ENCODE data around the gene CFAP77. TPM values are rescaled to one million over a fixed set of nuclear protein-coding genes. Genes with fewer than 3 reads are reported as not detected.
A peak's percentile ranks its signal among the peaks of the same experiment; 100 is the strongest.

CFAP77 gene
- total RNA-seq, 1 experiment from 2014 or later: not detected

- in situ Hi-C loops (cut with HindIII; ENCODE audit: low pct_unique_long_range_greater_than_20kb, low sequenced_read_pairs): no loop called here
- no peak for DNase-seq (ENCODE audit: low read depth, low spot score)
These were observed 94.5 kb downstream of the CFAP77 start for GRCh38 chr9:132504488-132504887.

DNA sequence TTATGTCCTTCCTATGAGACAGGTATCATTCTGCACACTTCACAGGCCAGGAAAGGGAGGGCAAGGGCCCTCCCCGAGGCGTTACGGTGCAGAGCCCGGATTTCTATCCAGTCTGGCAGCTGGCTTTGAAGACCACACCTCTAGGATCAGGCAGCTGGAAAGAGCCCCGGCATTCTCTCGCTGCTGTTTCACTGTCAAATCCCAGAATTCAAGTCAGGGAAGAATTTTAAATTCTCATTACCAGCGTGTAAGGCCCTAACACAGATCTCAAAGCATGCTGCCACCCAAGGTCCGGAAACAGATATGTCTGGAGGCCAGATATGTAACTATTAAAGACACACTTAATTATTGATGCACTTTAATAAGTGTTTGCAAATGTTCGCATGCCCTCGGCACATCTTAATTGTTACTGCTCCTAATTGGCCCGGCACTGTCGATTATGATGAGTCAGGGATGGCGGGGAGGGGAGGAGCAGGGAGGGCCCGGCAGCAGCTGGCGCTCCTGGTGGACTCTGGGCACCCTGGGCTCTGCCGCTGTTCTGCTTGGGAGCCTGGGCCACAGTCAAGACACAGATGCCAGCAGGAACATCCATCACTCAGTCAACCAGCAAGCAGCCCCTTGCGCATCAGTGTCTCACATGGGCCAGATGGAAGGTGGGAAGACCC lies 96.1 kb downstream of the CFAP77 start:
- in situ Hi-C loops (cut with HindIII; ENCODE audit: low pct_unique_long_range_greater_than_20kb, low sequenced_read_pairs): no loop called here
- no peak for DNase-seq (ENCODE audit: low read depth, low spot score)

DNA sequence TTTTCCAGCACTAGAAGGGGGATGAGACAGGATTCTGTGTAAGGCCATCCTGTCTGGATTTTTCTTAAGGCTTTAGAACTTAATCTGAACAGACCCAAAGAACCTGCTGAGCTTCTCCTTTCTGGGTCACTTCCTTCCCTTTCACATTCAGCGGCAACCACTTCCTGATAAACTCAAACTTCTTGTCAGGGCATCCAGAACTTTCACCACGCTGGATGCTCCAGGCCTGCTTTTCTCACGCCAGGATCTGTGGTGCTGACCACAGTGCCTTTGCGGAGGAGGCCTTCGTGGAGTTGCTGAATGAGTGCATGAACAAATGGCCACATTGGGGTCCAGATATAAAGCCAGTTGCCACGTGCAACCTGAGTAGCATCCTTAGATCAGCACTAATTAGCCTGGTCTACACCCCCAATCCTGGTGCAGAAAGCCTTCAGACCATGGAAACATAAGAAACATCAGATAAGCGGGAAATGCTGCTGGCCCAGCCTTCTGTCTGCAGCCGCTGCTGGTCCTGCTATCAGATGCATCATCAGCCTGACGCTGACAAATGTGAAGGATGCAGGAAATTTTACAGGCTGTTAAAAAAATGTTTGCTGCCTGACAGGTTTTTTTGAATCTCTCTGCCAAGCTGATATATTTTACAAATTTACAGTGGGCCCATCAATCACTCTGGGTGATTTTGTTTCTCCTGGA lies 97.1 kb downstream of the CFAP77 start:
- no peak for DNase-seq (ENCODE audit: low read depth, low spot score)
- in situ Hi-C loops (cut with HindIII; ENCODE audit: low pct_unique_long_range_greater_than_20kb, low sequenced_read_pairs): no loop called here

DNA sequence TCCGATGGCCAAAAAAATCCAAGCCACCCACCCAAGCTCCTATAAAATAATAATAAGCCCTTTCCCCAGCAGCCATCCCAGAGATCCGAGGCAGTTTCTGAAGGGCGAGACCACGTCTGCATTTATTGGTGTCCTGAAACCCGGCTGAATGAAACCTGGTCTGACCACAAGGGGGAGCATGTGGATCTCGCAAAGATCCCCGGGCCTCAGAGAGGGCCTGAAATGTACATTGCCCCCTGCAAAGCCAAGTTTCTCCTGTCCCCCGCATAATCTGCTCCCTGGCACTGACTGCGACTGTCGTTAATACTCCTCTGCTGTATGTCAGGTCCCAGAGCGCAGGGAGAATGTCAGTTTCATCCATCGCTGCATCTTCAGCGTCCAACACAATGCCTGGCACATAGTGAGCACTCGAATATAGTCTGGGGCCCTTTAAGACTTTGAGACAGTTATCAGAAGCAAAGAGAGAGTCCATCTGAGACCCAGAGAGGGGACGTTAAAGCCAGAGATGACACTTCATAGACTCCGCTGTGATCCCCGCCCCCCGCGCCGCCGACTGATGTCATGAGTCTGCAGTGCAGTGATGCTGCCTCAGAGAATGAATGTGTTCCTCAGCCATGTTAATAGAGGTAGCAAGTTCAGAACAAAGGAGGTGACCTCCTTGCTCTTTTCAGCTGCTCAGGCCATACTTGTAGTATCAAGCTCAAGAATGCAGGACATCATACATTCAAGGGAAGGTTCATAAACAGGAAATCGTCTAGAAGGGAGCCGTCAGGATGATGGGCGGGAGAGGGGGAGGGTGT lies 97.9 kb downstream of the CFAP77 start:
- peak; percentile 80 for DNase-seq (ENCODE audit: low read depth, low spot score)
- in situ Hi-C loops (cut with HindIII; ENCODE audit: low pct_unique_long_range_greater_than_20kb, low sequenced_read_pairs): no loop called here

DNA sequence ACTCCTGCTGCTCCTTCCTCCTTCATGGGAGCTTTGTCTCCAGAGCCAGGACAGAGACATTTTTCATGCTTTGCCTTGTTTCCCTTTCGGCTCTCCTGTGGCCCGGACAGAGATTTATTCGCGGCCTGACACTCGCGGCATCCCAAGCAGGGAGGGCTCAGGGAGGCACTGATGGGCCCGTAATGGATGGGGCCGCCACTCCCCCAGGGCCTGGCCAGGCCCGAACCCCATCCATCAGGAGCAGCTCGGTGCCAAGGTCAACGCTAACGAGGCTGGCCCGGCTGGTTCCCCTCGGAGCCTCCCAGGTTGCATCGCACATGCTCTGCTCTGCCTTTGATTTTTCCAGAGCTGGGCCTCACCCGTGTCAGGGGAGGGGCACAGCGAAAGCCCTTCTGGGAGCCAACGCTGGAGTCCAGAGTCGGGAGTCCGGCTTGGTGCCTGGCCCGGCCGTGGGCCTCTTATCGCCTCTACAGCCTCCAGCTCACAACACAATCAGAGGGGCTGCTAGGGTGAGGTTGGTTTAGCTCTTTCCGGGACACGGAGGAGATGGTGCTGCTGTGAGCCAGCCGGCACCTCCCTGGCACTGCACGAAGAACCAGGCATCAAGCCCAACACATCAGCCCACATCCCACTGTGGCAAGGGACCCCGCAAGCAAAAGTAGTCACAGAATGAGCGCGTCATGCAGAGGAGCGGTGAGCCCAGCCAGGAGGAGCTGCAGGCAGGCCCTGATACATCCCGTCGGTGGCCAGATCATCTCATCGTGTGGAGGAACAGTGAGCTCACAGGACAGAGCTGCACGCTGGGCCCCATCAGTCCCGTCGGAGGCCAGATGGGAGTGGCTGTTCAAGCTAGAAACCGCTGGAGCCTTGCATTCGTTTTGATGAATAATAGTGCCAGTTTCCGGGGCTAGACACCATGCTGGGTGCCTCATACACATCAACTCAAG lies 100.2 kb downstream of the CFAP77 start:
- in situ Hi-C loops (cut with HindIII; ENCODE audit: low pct_unique_long_range_greater_than_20kb, low sequenced_read_pairs): no loop called here
- no peak for DNase-seq (ENCODE audit: low read depth, low spot score)

DNA sequence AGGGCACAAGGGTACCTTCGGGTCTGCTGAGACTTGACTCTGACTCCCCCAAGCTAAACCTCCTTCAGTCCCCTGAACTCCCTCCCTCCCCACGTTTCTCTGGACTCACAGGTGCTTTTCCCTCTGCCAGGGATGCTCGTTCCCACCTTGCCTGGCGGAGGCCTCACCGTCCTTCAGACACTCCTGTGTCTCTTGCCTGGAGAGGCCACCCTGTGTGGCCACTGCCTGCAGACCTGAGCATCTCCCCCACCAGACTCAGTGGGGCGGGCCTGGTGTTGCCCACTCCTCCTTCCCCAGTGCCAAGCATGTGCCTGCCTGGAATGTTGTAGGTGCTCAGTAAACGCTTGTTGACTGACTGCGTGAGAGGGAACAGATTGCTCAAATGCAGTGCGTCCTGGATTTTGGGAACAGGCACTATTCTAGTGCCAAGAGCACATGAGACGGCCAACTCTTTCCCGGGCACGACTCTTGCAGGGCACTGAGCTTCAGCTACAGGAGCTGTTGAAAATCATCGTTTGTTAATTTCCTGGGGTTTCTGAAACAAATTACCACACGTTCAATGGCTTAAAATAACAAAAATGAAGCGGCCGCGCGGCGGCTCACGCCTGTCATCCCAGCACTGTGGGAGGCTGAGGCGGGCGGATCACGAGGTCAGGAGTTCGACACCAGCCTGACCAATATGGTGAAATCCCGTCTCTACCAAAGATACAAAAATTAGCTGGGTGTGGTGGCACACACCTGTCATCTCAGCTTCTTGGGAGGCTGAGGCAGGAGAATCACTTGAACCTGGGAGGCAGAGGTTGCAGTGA lies 101.4 kb downstream of the CFAP77 start:
- no peak for DNase-seq (ENCODE audit: low read depth, low spot score)
- in situ Hi-C loops (cut with HindIII; ENCODE audit: low pct_unique_long_range_greater_than_20kb, low sequenced_read_pairs): no loop called here

DNA sequence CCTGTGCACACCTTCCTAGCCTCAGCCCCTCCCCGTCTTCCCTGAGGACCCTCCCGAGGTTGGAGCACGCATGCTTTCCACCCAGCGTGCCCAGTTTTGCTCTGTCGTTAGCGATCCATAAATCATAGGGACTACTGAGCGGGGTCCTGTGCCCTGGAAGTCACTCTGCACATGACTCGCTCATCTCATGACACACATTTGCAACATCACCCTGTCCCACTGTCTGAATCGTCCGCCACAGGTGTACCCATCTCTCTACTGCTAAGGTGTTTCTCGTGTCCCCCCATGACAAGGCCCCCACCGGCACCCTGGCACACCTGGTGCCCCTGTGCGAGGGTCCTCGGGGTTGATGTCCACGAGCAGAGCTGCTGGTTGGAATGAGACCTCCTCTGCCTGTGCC lies 103.4 kb downstream of the CFAP77 start:
- in situ Hi-C loops (cut with HindIII; ENCODE audit: low pct_unique_long_range_greater_than_20kb, low sequenced_read_pairs): no loop called here
- no peak for DNase-seq (ENCODE audit: low read depth, low spot score)

DNA sequence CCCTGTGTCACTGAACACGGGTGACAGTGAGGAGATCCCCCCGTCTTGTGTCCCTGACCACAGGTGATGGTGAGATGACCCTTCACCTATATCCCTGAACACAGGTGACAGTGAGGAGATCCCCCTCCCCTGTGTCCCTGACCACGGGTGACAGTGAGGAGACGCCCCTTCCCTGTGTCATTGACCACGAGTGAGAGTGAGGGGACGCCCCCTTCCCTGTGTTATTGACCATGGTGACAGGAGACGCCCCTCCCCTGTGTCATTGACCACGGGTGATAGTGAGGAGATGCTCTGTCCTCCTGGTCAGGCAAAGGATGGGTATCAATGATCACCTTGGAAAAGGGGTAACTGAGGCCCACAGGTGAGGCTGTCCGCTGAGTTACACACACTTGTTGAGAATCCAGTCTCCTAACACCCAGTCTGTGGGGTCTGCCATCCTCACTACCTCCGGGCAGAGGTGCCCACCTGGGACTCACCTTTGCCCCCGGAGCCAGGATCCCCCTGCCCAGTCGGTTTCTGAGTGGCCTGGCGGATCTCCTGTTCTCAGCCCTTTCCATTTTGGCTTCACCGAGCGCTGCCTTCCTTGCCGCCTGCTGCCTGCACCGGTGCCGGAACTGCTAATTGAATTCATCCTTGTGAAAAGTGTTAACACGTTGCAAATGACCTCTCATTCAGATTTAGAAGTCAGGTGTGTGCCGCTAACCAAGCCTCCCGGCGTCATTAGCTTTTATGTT lies 104.2 kb downstream of the CFAP77 start:
- in situ Hi-C loops (cut with HindIII; ENCODE audit: low pct_unique_long_range_greater_than_20kb, low sequenced_read_pairs): no loop called here
- DNase-seq (ENCODE audit: low read depth, low spot score): no peak

DNA sequence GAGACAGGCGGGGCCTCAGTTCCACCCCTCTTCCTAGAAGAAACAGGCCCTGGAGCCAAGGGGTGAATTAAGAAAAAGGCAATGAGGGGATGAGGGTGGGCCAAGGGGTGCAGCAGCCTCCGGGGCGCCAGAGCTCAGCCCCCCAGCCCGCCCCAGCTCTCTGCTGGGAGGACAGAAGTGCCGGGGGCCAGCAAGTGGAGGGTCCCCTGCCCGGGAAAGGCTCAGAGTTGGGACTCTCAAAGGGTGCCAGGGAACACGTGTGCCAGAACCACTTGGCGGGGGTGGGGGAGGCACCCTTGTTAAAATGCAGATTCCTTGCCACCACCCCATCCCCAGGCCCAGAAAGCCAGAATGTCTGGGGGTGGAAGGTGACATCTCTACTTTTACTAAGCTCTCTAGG lies 104.8 kb downstream of the CFAP77 start:
- in situ Hi-C loops (cut with HindIII; ENCODE audit: low pct_unique_long_range_greater_than_20kb, low sequenced_read_pairs): no loop called here
- no peak for DNase-seq (ENCODE audit: low read depth, low spot score)

DNA sequence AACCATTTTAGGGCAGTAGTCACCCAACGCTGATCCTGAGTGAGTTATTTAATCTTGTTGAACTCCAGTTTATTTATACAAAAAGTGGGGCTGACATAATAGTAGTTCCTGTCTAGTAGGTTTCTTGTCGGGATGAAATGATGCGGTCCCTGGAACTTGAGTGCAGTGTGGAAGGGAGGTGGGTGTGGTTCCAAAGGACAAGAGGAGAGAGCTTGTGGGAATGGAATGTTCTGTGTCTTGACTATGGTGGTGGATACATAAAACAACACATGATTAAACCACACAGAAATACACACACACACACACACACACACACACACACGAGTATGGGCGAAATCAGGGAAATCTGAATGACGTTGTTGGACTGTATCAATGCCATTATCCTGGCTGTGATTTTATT lies 106.3 kb downstream of the CFAP77 start:
- in situ Hi-C loops (cut with HindIII; ENCODE audit: low pct_unique_long_range_greater_than_20kb, low sequenced_read_pairs): no loop called here
- DNase-seq (ENCODE audit: low read depth, low spot score): no peak

- no peak for DNase-seq (ENCODE audit: low read depth, low spot score)
- in situ Hi-C loops (cut with HindIII; ENCODE audit: low pct_unique_long_range_greater_than_20kb, low sequenced_read_pairs): no loop called here
These were observed 106.9 kb downstream of the CFAP77 start for GRCh38 chr9:132516911-132517310.

DNA sequence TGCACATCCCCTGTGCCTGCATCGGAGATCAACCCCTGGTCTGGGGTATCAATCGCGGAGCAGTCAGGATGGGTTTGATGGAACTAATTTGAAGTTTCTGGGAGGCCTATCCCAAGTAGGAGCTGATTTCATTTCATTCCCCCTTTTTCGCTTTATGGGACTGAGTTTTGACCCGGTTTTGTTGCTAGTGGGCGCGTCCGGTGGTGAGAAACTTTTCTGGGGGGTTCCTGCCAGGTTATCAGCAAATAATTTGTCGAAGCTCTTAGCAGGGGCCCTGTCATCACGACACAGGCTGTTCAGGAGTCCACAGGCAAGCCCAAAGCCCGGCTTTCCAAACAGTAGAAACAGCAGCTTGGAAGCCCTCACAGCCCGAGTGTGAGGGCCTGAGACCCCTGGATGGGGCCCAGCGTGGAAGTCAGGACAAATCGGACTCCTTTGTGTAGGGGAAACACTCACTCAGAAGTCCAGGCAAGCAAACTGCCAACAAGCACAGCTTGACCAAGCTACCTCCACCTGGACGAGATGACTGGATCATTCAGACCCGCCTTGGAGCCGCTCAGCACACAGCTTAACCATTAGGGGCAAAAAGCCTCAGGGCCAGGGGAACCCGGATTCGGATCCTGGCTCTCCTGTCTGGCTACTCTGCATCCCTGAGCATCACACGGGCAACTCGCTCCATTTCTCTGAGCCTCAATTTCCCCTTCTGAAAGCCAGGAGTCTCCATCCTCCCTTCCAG lies 108.0 kb downstream of the CFAP77 start:
- in situ Hi-C loops (cut with HindIII; ENCODE audit: low pct_unique_long_range_greater_than_20kb, low sequenced_read_pairs): no loop called here
- no peak for DNase-seq (ENCODE audit: low read depth, low spot score)

- no peak for DNase-seq (ENCODE audit: low read depth, low spot score)
- in situ Hi-C loops (cut with HindIII; ENCODE audit: low pct_unique_long_range_greater_than_20kb, low sequenced_read_pairs): no loop called here
These were observed 108.6 kb downstream of the CFAP77 start for GRCh38 chr9:132518626-132519025.

DNA sequence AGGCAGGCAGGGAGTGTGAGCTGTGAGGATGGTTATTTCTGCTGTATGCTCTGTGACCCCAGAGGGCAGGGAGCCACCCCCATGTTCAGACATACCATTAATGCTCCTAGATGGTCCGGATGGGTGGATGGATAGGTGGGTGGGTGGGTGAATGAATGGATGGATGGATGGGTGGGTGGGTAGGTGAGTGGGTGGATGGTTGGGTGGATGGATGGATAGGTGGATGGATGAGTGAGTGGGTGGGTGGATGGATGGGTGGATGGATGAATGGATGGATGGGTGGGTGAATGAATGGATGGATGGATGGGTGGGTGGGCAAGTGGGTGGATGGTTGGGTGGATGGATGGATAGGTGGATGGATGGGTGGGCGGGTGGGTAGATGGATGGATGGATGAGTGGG lies 109.0 kb downstream of the CFAP77 start:
- DNase-seq (ENCODE audit: low read depth, low spot score): no peak
- in situ Hi-C loops (cut with HindIII; ENCODE audit: low pct_unique_long_range_greater_than_20kb, low sequenced_read_pairs): no loop called here

DNA sequence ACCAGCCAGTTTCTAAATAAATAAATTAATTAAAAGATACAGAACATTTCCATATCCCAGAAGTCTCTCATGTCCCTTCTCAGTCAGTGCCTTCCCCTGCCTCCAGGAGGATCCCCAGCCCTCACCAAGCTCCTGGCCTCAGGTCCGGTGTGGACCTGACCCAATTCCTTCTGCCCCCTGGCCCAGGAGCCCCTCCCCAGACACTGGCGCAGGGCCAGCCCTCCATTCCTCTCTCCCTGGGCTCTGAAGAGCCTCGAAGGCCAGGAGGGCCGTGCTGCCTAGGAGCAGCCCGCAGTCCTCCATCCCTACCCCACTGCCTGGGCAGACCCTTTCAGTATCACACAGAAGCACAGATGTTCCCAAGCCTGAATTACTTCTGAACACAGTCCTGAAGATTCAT lies 110.6 kb downstream of the CFAP77 start:
- DNase-seq (ENCODE audit: low read depth, low spot score): no peak
- in situ Hi-C loops (cut with HindIII; ENCODE audit: low pct_unique_long_range_greater_than_20kb, low sequenced_read_pairs): no loop called here
